ENCODE measurements around the gene COPG1. TPM values are rescaled to one million over a fixed set of nuclear protein-coding genes. Genes with fewer than 3 reads are reported as not detected.
A peak's percentile ranks its signal among the peaks of the same experiment; 100 is the strongest.

Gene COPG1
- total and polyA plus RNA-seq, 2 of the 13 experiments (the other 11 are each of a cell fraction or from before 2014, with no cell fraction given) = 98.6 to 166 TPM

DNA sequence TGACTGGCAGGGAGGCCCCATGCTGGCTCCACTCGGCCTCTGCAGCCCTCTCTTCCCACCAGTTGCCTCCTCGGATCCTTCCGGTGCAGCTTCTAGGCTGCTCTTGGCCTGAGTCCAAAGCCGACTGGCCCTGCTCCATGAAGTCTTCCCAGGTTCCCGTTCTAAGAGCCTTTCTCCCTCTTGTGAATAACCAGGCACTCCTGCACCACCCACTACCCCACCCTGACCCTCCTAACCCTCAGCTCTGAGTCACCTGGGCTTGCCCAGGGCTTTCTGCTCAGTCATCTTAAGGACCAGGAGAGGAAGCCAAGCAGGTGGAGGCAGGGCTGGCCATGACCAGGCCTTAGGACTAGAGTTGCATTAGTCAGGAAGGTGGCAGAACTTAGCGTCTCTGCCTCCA lies 37.6 kb upstream of the COPG1 start (continued):
- TF ChIP-seq, protein P1, sequence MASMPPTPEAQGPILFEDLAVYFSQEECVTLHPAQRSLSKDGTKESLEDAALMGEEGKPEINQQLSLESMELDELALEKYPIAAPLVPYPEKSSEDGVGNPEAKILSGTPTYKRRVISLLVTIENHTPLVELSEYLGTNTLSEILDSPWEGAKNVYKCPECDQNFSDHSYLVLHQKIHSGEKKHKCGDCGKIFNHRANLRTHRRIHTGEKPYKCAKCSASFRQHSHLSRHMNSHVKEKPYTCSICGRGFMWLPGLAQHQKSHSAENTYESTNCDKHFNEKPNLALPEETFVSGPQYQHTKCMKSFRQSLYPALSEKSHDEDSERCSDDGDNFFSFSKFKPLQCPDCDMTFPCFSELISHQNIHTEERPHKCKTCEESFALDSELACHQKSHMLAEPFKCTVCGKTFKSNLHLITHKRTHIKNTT (CRISPR knock-in tag; IDR thresholded peaks at IDR 0.05) = no peak
- TF ChIP-seq FOXA3 (CRISPR knock-in tag; IDR thresholded peaks at IDR 0.05) (no peak), ZKSCAN1 (IDR thresholded peaks at IDR 0.05; ENCODE audit: low read length) (no peak), ZNF747 (CRISPR knock-in tag; IDR thresholded peaks at IDR 0.05; ENCODE audit: borderline replicate concordance) (no peak), NRL (CRISPR knock-in tag; IDR thresholded peaks at IDR 0.05; ENCODE audit: borderline replicate concordance) (0 out of 2 replicates have a peak, but pooled peaks have one; percentile 43), ZNF292 (CRISPR knock-in tag; IDR thresholded peaks at IDR 0.05; ENCODE audit: borderline replicate concordance, low read depth) (peak; percentile 39; the same call in 1 of the 2 replicates), SIX4 (CRISPR knock-in tag; IDR thresholded peaks at IDR 0.05) (no peak), SALL1 (CRISPR knock-in tag; IDR thresholded peaks at IDR 0.05) (peak; percentile 18; the same call in 1 of the 2 replicates), ZNF644 (CRISPR knock-in tag; IDR thresholded peaks at IDR 0.05; ENCODE audit: low read depth) (0 out of 2 replicates have a peak, but pooled peaks have one; percentile 18), GATAD2A (CRISPR knock-in tag; IDR thresholded peaks at IDR 0.05) (peak; percentile 18), EP300 (IDR thresholded peaks at IDR 0.05; ENCODE audit: low read depth in 2 of 2, low read length in 2 of 2) (no peak), EP300 (CRISPR knock-in tag; IDR thresholded peaks at IDR 0.05; ENCODE audit: borderline replicate concordance) (0 out of 2 replicates have a peak, but pooled peaks have one; percentile 33), ZFP41 (CRISPR knock-in tag; IDR thresholded peaks at IDR 0.05; ENCODE audit: borderline replicate concordance) (no peak), ZNF382 (CRISPR knock-in tag; IDR thresholded peaks at IDR 0.05; ENCODE audit: borderline replicate concordance) (no peak), ZNF75D (CRISPR knock-in tag; IDR thresholded peaks at IDR 0.05; ENCODE audit: borderline replicate concordance) (no peak), ZNF703 (CRISPR knock-in tag; IDR thresholded peaks at IDR 0.05; ENCODE audit: borderline replicate concordance) (no peak), HDAC1 (CRISPR knock-in tag; IDR thresholded peaks at IDR 0.05) (peak; percentile 16; the same call in 1 of the 2 replicates), CBFB (CRISPR knock-in tag; IDR thresholded peaks at IDR 0.05) (no peak), ZFP62 (CRISPR knock-in tag; IDR thresholded peaks at IDR 0.05) (no peak)
- TF ChIP-seq, protein P2, sequence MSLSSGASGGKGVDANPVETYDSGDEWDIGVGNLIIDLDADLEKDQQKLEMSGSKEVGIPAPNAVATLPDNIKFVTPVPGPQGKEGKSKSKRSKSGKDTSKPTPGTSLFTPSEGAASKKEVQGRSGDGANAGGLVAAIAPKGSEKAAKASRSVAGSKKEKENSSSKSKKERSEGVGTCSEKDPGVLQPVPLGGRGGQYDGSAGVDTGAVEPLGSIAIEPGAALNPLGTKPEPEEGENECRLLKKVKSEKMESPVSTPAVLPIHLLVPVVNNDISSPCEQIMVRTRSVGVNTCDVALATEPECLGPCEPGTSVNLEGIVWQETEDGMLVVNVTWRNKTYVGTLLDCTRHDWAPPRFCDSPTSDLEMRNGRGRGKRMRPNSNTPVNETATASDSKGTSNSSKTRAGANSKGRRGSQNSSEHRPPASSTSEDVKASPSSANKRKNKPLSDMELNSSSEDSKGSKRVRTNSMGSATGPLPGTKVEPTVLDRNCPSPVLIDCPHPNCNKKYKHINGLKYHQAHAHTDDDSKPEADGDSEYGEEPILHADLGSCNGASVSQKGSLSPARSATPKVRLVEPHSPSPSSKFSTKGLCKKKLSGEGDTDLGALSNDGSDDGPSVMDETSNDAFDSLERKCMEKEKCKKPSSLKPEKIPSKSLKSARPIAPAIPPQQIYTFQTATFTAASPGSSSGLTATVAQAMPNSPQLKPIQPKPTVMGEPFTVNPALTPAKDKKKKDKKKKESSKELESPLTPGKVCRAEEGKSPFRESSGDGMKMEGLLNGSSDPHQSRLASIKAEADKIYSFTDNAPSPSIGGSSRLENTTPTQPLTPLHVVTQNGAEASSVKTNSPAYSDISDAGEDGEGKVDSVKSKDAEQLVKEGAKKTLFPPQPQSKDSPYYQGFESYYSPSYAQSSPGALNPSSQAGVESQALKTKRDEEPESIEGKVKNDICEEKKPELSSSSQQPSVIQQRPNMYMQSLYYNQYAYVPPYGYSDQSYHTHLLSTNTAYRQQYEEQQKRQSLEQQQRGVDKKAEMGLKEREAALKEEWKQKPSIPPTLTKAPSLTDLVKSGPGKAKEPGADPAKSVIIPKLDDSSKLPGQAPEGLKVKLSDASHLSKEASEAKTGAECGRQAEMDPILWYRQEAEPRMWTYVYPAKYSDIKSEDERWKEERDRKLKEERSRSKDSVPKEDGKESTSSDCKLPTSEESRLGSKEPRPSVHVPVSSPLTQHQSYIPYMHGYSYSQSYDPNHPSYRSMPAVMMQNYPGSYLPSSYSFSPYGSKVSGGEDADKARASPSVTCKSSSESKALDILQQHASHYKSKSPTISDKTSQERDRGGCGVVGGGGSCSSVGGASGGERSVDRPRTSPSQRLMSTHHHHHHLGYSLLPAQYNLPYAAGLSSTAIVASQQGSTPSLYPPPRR (CRISPR knock-in tag; IDR thresholded peaks at IDR 0.05; ENCODE audit: borderline replicate concordance) = no peak
- TF ChIP-seq, protein P3, sequence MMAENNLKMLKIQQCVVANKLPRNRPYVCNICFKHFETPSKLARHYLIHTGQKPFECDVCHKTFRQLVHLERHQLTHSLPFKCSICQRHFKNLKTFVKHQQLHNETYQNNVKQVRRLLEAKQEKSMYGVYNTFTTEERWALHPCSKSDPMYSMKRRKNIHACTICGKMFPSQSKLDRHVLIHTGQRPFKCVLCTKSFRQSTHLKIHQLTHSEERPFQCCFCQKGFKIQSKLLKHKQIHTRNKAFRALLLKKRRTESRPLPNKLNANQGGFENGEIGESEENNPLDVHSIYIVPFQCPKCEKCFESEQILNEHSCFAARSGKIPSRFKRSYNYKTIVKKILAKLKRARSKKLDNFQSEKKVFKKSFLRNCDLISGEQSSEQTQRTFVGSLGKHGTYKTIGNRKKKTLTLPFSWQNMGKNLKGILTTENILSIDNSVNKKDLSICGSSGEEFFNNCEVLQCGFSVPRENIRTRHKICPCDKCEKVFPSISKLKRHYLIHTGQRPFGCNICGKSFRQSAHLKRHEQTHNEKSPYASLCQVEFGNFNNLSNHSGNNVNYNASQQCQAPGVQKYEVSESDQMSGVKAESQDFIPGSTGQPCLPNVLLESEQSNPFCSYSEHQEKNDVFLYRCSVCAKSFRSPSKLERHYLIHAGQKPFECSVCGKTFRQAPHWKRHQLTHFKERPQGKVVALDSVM (CRISPR knock-in tag; IDR thresholded peaks at IDR 0.05) = peak; percentile 45; the same call in 1 of the 2 replicates
- TF ChIP-seq, protein P4, sequence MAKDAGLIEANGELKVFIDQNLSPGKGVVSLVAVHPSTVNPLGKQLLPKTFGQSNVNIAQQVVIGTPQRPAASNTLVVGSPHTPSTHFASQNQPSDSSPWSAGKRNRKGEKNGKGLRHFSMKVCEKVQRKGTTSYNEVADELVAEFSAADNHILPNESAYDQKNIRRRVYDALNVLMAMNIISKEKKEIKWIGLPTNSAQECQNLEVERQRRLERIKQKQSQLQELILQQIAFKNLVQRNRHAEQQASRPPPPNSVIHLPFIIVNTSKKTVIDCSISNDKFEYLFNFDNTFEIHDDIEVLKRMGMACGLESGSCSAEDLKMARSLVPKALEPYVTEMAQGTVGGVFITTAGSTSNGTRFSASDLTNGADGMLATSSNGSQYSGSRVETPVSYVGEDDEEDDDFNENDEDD (CRISPR knock-in tag; IDR thresholded peaks at IDR 0.05; ENCODE audit: borderline replicate concordance) = 0 out of 2 replicates have a peak, but pooled peaks have one; percentile 24
